Breast epithelium (tissue), 4 donors: ENCODE data around the gene GRIK4. TPM values are rescaled to one million over a fixed set of nuclear protein-coding genes. Genes with fewer than 3 reads are reported as not detected.

ENCODE experiments used
- DNase-seq, 2 donors: peaks; one replicate each; pipeline ENCODE4 v3.0.0-alpha.2; 2019; ENCODE audit warnings: low spot score in 2 of 2
- H3K27ac ChIP-seq, 2 donors: fragments of 200-600 bp; sonication (generic) in 1 of 2; one replicate each; pipeline ENCODE4 v1.5.1; 2016 to 2019; ENCODE audit warnings: mild to moderate bottlenecking in 1 of 2
- H3K27me3 ChIP-seq, 2 donors: fragments of 200-600 bp; sonication (generic) in 1 of 2; one replicate each; pipeline versions ENCODE4 v1.5.1 to v1.6.0; 2017 to 2019; ENCODE audit warnings: control low read depth in 1 of 2, mild to moderate bottlenecking in 1 of 2
- H3K36me3 ChIP-seq: fragments of 200-600 bp; one replicate; pipeline ENCODE4 v1.5.1; 2019
- H3K4me1 ChIP-seq, 2 donors: fragments of 200-600 bp; sonication (generic); one replicate each; pipeline ENCODE4 v1.5.1; 2016 to 2019; ENCODE audit warnings: control low read depth in 1 of 2
- H3K4me3 ChIP-seq, 3 donors: fragments of 200-600 bp; sonication (generic); 1 replicate in 2 of 3; 2 replicates in 1 of 3; pipeline ENCODE4 v1.5.1; 2016 to 2019; ENCODE audit warnings: mild to moderate bottlenecking in 3 of 3, moderate library complexity in 2 of 3
- H3K9me3 ChIP-seq, 2 donors: fragments of 200-600 bp; sonication (generic) in 1 of 2; one replicate each; pipeline ENCODE4 v1.5.1; 2016 to 2019; ENCODE audit warnings: control low read depth in 1 of 2
- POLR2A ChIP-seq: fragments of 450-650 bp; IDR thresholded peaks from one replicate; pipeline ENCODE4 v1.6.1; 2016; ENCODE audit warnings: antibody characterized with exemption, mild to moderate bottlenecking, moderate library complexity
- POLR2AphosphoS5 ChIP-seq, 3 donors: sonication (generic); formaldehyde crosslinking; IDR thresholded peaks; one replicate each; pipeline ENCODE4 v1.6.1; 2017; ENCODE audit warnings: antibody characterized with exemption in 3 of 3
- intact Hi-C: fragments of 100-400 bp; cut with DNase I; formaldehyde crosslinking; loops from one replicate; pipeline ENCODE4 v1.15.1; 2023; ENCODE audit warnings: low total_unique reads
- total RNA-seq, 3 donors: library from RNA; depleted of rRNA; stranded (reverse); fragments of >200 nt; gene quantifications; one replicate each; pipeline ENCODE4 v1.1.0, GENCODE V29; 2016
- TF ChIP-seq, protein P1 (sequence below), 3 donors: fragments of 450-650 bp; IDR thresholded peaks; one replicate each; pipeline ENCODE4 v1.5.1; 2016 to 2017; ENCODE audit warnings: antibody characterized with exemption in 3 of 3, mild to moderate bottlenecking in 3 of 3, moderate library complexity in 3 of 3

Gene GRIK4
- total RNA-seq, 3 donors from 2014 or later = 0.29 to 0.66 TPM; not detected in 1

DNA sequence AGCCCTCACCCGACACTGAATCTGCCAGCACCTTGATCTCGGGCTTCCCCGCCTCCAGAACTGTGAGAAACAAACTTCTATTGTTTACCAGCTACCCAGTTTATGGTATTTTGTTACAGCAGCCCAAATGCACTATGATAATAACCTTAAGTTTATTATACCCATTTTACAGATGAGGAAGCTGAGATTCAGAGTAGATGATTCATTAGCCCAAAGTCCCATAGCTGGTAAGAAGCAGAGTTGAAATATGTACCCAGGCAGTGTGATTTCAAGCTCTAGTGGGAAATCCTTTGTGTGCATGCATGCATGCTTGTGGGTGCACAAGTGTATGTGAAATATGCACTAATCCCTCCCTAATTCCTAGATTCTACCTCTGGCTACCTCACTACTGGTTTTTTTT is 7.9 kb downstream of the GRIK4 start:
- no peaks in the 10 kb centered on the region for H3K9me3 ChIP-seq
- no peak overlapping the region for H3K4me3 ChIP-seq
- H3K27ac ChIP-seq = no peak overlapping the region
- intact Hi-C loops = loop anchor here (10.0 kb wide), 1 partner anchor 165 kb away; no protein-coding TSS in a partner anchor
- no peaks in the 10 kb centered on the region for H3K36me3 ChIP-seq
- TF ChIP-seq, protein P1, sequence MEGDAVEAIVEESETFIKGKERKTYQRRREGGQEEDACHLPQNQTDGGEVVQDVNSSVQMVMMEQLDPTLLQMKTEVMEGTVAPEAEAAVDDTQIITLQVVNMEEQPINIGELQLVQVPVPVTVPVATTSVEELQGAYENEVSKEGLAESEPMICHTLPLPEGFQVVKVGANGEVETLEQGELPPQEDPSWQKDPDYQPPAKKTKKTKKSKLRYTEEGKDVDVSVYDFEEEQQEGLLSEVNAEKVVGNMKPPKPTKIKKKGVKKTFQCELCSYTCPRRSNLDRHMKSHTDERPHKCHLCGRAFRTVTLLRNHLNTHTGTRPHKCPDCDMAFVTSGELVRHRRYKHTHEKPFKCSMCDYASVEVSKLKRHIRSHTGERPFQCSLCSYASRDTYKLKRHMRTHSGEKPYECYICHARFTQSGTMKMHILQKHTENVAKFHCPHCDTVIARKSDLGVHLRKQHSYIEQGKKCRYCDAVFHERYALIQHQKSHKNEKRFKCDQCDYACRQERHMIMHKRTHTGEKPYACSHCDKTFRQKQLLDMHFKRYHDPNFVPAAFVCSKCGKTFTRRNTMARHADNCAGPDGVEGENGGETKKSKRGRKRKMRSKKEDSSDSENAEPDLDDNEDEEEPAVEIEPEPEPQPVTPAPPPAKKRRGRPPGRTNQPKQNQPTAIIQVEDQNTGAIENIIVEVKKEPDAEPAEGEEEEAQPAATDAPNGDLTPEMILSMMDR (IDR thresholded peaks at IDR 0.05) = no peak
- TF ChIP-seq POLR2AphosphoS5 (IDR thresholded peaks at IDR 0.05) = no peak
- no peak for TF ChIP-seq POLR2A
- no peaks in the 10 kb centered on the region for H3K27me3 ChIP-seq
- H3K4me1 ChIP-seq = no peaks in the 10 kb centered on the region
- DNase-seq = no peak

DNA sequence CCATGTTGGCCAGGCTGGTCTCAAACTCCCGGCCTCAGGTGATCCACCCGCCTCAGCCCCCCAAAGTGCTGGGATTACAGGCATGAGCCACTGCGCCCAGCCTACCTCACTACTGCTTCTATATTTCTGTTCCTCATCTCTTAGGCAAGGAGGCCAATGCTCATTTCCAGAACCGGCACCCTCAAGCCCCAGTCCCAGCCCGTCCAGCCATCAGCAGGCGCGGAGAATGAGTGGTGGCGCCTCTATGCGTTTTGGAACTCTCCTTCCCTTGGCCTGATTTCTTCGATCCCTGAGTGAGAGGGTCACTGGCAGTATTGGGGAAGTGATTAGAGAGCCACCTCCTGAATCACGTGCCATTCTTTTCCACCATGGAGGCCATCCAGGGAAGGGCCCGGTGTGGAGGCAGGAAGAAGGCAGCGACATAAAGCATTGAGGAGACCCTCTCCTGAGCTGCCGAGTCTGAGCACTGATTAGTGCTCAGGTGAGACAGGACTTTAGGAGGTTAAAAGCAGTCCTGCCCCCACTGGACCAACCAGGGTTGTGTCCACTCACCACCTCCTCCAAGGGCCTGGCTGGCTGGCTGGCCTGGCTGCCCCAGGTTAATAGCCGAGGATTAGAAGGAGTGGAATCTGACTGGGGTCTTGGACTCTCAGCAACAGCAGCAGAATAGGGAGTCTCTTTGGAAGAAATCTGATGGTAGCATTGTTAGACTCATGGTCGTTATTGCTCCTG is 8.7 kb downstream of the GRIK4 start:
- no peaks in the 10 kb centered on the region for H3K4me1 ChIP-seq
- no peak overlapping the region for H3K27ac ChIP-seq
- no peaks in the 10 kb centered on the region for H3K27me3 ChIP-seq
- intact Hi-C loops = no loop called here
- H3K9me3 ChIP-seq = no peaks in the 10 kb centered on the region
- H3K36me3 ChIP-seq = no peaks in the 10 kb centered on the region
- DNase-seq = peak in 1 of 2 donors; percentile 43
- H3K4me3 ChIP-seq = no peak overlapping the region
- TF ChIP-seq, protein P1 (IDR thresholded peaks at IDR 0.05) = no peak
- TF ChIP-seq POLR2A (no peak), POLR2AphosphoS5 (IDR thresholded peaks at IDR 0.05) (no peak)

DNA sequence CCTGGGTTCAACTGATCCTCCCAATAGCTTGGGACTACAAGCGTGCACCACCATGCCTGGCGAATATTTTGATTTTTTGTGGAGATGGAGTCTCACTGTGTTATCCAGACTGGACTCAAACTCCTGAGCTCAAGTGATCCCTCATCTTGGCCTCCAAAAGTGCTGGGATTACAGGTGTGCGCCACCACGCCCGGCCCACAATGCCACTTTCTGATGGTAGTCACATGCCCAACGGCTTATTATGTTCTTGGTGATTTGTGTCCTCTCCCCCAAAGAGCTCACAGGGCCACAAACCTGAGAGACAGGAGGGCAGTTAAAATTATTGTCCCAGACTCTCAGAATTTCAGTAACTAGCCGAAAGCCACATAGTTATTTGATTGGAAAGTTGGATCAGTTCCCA is 9.6 kb downstream of the GRIK4 start:
- peak in 1 of 2 donors; percentile 6 for DNase-seq
- Histone ChIP-seq H3K4me3 (no peak overlapping the region), H3K4me1 (no peaks in the 10 kb centered on the region), H3K36me3 (no peaks in the 10 kb centered on the region), H3K27ac (no peak overlapping the region), H3K9me3 (no peaks in the 10 kb centered on the region), H3K27me3 (no peaks in the 10 kb centered on the region)
- intact Hi-C loops = no loop called here
- TF ChIP-seq POLR2AphosphoS5 (IDR thresholded peaks at IDR 0.05) (no peak), POLR2A (no peak)
- TF ChIP-seq, protein P1 (IDR thresholded peaks at IDR 0.05) = no peak

DNA sequence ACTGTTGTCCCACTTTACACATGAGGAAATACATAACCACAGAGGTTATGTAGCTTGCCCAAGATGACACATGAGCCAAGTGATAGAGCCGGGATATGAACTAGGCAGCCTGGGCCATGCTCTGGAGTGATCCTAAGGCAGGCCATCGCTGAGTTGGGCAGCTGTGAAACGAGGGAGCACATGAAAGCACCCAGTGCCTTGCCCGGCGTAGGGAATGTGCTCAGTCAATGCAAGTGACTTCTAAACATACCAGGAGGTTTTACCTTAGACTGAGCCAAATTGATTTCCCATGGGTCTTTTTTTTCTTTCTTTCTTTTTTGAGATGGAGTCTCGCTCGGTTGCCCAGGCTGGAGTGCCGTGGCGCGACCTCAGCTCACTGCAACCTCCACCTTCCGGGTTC is 10.5 kb downstream of the GRIK4 start:
- H3K27ac ChIP-seq = no peak overlapping the region
- no peaks in the 10 kb centered on the region for H3K27me3 ChIP-seq
- TF ChIP-seq POLR2A = no peak
- TF ChIP-seq POLR2AphosphoS5 (IDR thresholded peaks at IDR 0.05) = no peak
- TF ChIP-seq, protein P1 (IDR thresholded peaks at IDR 0.05) = no peak
- DNase-seq = peak in 1 of 2 donors; percentile 22
- intact Hi-C loops = no loop called here
- no peaks in the 10 kb centered on the region for H3K9me3 ChIP-seq
- H3K4me1 ChIP-seq = no peaks in the 10 kb centered on the region
- H3K36me3 ChIP-seq = no peaks in the 10 kb centered on the region
- no peak overlapping the region for H3K4me3 ChIP-seq

DNA sequence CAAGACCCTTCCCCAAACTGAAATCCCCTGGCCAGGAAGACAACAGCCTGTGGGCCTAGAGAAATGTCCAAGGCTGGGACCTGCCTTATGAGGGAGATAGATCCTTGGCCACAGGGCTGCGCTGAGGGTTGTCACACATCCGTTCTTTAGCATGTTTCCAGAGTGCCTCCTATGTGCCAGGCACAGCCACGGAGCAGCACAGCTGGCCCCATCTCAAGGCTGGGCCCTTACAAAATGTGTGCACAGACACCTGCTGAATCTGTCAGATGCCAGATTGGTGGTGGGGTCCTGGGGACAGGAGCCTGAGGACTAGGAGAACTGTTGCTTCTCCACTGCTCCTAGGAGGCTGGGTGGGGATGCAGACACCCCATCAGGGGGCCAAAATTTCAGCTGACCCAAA is 11.2 kb downstream of the GRIK4 start:
- Histone ChIP-seq H3K4me1 (no peaks in the 10 kb centered on the region), H3K36me3 (no peaks in the 10 kb centered on the region), H3K27me3 (no peaks in the 10 kb centered on the region), H3K27ac (no peak overlapping the region), H3K4me3 (no peak overlapping the region), H3K9me3 (no peaks in the 10 kb centered on the region)
- peak in 1 of 2 donors; percentile 33 for DNase-seq
- intact Hi-C loops = no loop called here
- TF ChIP-seq POLR2A (no peak), POLR2AphosphoS5 (IDR thresholded peaks at IDR 0.05) (no peak)
- TF ChIP-seq, protein P1 (IDR thresholded peaks at IDR 0.05) = no peak
